Spleen (tissue), 11 donors: ENCODE measurements around the gene RBBP8NL. TPM values are rescaled to one million over a fixed set of nuclear protein-coding genes. Genes with fewer than 3 reads are reported as not detected.

Source experiments
- DNase-seq: peaks from one replicate; pipeline ENCODE4 v3.0.0-alpha.2; 2020
- H3K27ac ChIP-seq, 8 donors: fragments of 200-600 bp; sonication (generic) in 7 of 8; 1 replicate in 4 of 8; 2 replicates in 4 of 8; pipeline versions ENCODE4 v1.5.0 to v1.8.0; 2016 to 2021; ENCODE audit warnings: inconsistent platforms in 4 of 8, mild to moderate bottlenecking in 4 of 8, moderate library complexity in 1 of 8
- H3K27me3 ChIP-seq, 7 donors: fragments of 200-600 bp; sonication (generic) in 6 of 7; replicated peaks in 1 of 7; 1 replicate in 4 of 7; 2 replicates in 3 of 7; pipeline versions ENCODE4 v1.5.0 to v1.8.0; 2016 to 2021; ENCODE audit warnings: inconsistent platforms in 3 of 7, mild to moderate bottlenecking in 1 of 7
- H3K36me3 ChIP-seq, 6 donors: fragments of 200-600 bp; sonication (generic) in 5 of 6; 1 replicate in 4 of 6; 2 replicates in 2 of 6; pipeline versions ENCODE4 v1.5.0 to v1.8.0; 2016 to 2021; ENCODE audit warnings: inconsistent platforms in 2 of 6
- H3K4me1 ChIP-seq, 6 donors: fragments of 200-600 bp; sonication (generic) in 5 of 6; 1 replicate in 3 of 6; 2 replicates in 3 of 6; pipeline versions ENCODE4 v1.5.0 to v1.8.0; 2016 to 2021; ENCODE audit warnings: inconsistent platforms in 3 of 6
- H3K4me3 ChIP-seq, 8 donors: fragments of 200-600 bp; sonication (generic) in 7 of 8; 1 replicate in 4 of 8; 2 replicates in 4 of 8; pipeline versions ENCODE4 v1.5.0 to v1.8.0; 2016 to 2021; ENCODE audit warnings: inconsistent platforms in 4 of 8, mild to moderate bottlenecking in 4 of 8, moderate library complexity in 2 of 8
- H3K9me3 ChIP-seq, 8 donors: fragments of 200-600 bp; sonication (generic) in 7 of 8; 1 replicate in 4 of 8; 2 replicates in 4 of 8; pipeline versions ENCODE4 v1.5.0 to v1.8.0; 2016 to 2021; ENCODE audit warnings: inconsistent platforms in 4 of 8
- CTCF ChIP-seq, 11 experiments: fragments of 200-600 bp in 7 of 11; fragments of 450-650 bp in 4 of 11; sonication (generic) in 4 of 11; IDR thresholded peaks in 8 of 11; conservative IDR thresholded peaks in 3 of 11; 1 replicate in 7 of 11; 2 replicates in 4 of 11; pipeline versions ENCODE4 v1.4.0 to v1.8.0; 2016 to 2021; ENCODE audit warnings: antibody characterized with exemption in 11 of 11, inconsistent platforms in 4 of 11, mild to moderate bottlenecking in 1 of 11
- POLR2A ChIP-seq, 3 donors: fragments of 450-650 bp; IDR thresholded peaks; one replicate each; pipeline ENCODE4 v1.5.1; 2017; ENCODE audit warnings: antibody characterized with exemption in 3 of 3, mild to moderate bottlenecking in 1 of 3
- POLR2AphosphoS5 ChIP-seq, 3 donors: sonication (generic); formaldehyde crosslinking; IDR thresholded peaks; one replicate each; pipeline ENCODE4 v1.5.1; 2017; ENCODE audit warnings: antibody characterized with exemption in 3 of 3
- WGBS, 5 donors: extraction: QIAGEN DNeasy Blood & Tissue Kit in 3 of 5; methylation state at CpG; one replicate each; pipeline versions ENCODE4 v1.1.5 to v1.1.7; 2013 to 2018; 5-methylcytosine and 5-hydroxymethylcytosine counted together
- intact Hi-C: fragments of 100-400 bp; cut with DNase I; formaldehyde crosslinking; loops from one replicate; pipeline ENCODE4 v1.15.0; 2023; ENCODE audit warnings: low total_unique reads
- polyA plus RNA-seq, 3 donors: library from polyadenylated mRNA; stranded (reverse); fragments of 200-250 nt; gene quantifications; one replicate each; pipeline ENCODE4 v1.2.1, GENCODE V29; 2013
- total RNA-seq, 7 donors: library from RNA; depleted of rRNA in 3 of 7; stranded (reverse); fragments of >200 nt in 3 of 7; fragmentation: NEBNext Ultra II Directional in 4 of 7; extraction: Animal tissue kit (Norgen Biotek cat#: 25700) in 4 of 7; gene quantifications; one replicate each; pipeline versions ENCODE4 v1.1.0 to v1.2.1, GENCODE V29; 2016 to 2021
- donor health status: healthy with polysubstance abuse.
- donor health status: DM: no; HTN: no; CAD: no; lungs with moderate emphysema.
- donor health status: DM: no; HTN: no; CAD: no.
- donor health status: Bipolar disorder and iron deficiency.
- donor health status: healthy.
- donor health status: DM: no; HTN: no; CAD: no.
- donor health status: DM: yes; HTN: yes; CAD: no.

The RBBP8NL gene
- total and polyA plus RNA-seq, 10 donors: 0.03 TPM; not detected in 9

- intact Hi-C loops: no loop called here
- no peaks in the 10 kb centered on the region for H3K4me1 ChIP-seq
- no peak for DNase-seq
- peaks cover 0 to 65% (median 20%) of the 10 kb centered on the region in 7 donors for H3K27me3 ChIP-seq
- 88 to 100% (median 91%) methylated on average over 6 to 10 of the region's 10 CpGs for WGBS, 5 donors
- H3K36me3 ChIP-seq: no peaks in the 10 kb centered on the region
- H3K9me3 ChIP-seq: no peaks in the 10 kb centered on the region
- no peak overlapping the region for H3K27ac ChIP-seq
- TF ChIP-seq POLR2AphosphoS5 (IDR thresholded peaks at IDR 0.05) (no peak), POLR2A (IDR thresholded peaks at IDR 0.05) (no peak), CTCF (IDR thresholded peaks at IDR 0.05 in 8 of 11, conservative IDR thresholded peaks at IDR 0.05 in 3 of 11) (no peak)
- H3K4me3 ChIP-seq: no peak overlapping the region
Measured at GRCh38 chr20:62464425-62464770, 37.1 kb upstream of the RBBP8NL start.

DNA sequence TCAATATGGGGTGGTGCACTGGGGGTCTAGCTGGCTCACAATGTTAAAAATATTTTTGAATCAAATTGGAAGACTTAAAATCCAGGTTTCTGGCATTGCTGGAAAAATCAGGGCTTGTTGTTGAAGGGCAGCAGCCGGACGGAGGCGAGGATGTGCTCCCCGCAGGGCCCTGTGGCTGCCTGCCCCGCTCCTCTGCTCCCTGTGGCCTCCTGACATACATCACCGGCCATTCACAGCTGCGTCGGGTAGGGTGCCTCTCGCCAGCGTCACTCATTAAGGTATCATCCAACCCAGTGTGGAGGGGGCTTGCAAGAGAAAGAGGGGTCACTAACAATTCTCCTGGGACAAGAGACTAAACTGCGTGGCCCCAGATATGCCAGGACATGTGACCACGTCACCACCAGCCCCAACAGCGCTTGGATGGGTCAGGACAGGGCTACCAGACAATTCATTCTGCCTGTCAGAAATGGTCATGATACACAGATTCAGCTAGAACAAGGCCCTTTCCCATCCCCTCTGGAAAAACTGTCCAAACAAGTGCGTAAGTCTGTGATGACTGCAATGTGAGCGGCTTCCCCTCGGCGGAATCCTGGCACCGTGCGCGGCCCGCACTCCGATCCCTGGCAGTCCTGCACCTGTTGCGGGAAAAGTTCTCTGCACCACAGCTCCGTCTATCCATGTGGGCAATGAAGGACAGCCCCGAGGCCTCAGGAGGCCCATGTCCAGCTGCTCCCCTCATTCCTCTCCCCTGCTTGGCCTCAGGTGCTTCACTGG, 36.5 kb upstream of the RBBP8NL start:
- WGBS, 5 donors: 82 to 91% (median 88%) methylated on average over 20 to 25 of the region's 25 CpGs
- no peak overlapping the region for H3K4me3 ChIP-seq
- no peaks in the 10 kb centered on the region for H3K36me3 ChIP-seq
- H3K9me3 ChIP-seq: no peaks in the 10 kb centered on the region
- TF ChIP-seq POLR2A (IDR thresholded peaks at IDR 0.05): no peak
- TF ChIP-seq POLR2AphosphoS5 (IDR thresholded peaks at IDR 0.05): no peak
- TF ChIP-seq CTCF (IDR thresholded peaks at IDR 0.05 in 8 of 11, conservative IDR thresholded peaks at IDR 0.05 in 3 of 11): no peak
- no peak overlapping the region for H3K27ac ChIP-seq
- no peaks in the 10 kb centered on the region for H3K4me1 ChIP-seq
- intact Hi-C loops: no loop called here
- peaks cover 0 to 65% (median 20%) of the 10 kb centered on the region in 7 donors for H3K27me3 ChIP-seq
- no peak for DNase-seq

DNA sequence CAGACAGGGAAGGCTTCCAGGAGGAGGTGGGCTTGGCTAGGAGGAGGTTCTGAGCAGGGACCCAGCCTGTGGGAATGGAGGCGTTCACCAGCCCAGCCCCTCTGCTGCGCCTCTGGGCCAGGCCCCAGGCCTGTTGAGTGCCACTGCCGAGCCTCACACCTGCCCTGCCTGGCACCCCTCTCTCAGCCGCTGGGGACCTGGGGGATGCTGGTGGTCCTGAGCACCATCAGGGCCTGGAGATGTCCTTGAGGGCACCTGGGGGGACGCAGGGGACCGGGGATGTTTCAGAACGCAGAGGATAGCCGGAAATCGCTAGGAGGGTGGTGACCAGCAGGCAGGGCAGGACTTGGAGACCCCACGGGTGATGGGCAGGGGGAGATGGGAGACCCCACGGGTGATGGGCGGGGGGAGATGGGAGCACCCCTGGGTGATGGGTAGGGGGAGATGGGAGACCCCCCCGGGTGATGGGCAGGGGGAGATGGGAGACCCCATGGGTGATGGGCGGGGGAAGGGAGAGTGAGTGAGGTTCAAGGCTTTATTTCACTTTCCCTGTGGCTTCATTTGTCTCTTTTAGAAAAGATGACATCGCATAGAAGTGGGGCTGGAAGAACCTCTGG, 35.7 kb upstream of the RBBP8NL start:
- DNase-seq: no peak
- peaks cover 0 to 65% (median 18%) of the 10 kb centered on the region in 7 donors for H3K27me3 ChIP-seq
- H3K9me3 ChIP-seq: no peaks in the 10 kb centered on the region
- H3K27ac ChIP-seq: no peak overlapping the region
- no peak for TF ChIP-seq POLR2AphosphoS5 (IDR thresholded peaks at IDR 0.05)
- no peak for TF ChIP-seq POLR2A (IDR thresholded peaks at IDR 0.05)
- no peak for TF ChIP-seq CTCF (IDR thresholded peaks at IDR 0.05 in 8 of 11, conservative IDR thresholded peaks at IDR 0.05 in 3 of 11)
- H3K4me3 ChIP-seq: no peak overlapping the region
- 59 to 84% (median 74%) methylated on average over 12 to 15 of the region's 15 CpGs for WGBS, 5 donors
- no peaks in the 10 kb centered on the region for H3K4me1 ChIP-seq
- no peaks in the 10 kb centered on the region for H3K36me3 ChIP-seq
- intact Hi-C loops: no loop called here

DNA sequence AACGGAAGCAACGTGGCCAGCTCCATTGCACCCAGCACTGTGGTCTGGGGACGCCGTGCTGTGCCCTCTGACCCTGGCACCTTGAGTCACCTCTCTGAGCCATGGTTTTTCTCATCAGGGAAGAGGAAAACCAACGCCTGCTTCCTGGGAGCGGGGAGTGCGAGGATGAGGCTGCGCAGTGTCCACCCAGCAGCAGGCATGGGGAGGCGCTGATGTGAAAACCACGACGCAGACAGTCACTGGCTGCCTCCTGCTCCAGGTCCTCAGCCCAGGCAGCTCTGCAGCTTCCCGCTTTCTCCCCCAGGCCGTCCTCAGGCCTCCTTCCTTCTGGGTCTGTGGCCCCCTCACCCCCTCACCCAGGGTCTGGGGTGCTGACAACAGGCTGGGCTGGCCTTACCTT, 34.5 kb upstream of the RBBP8NL start:
- Histone ChIP-seq H3K4me3 (no peak overlapping the region), H3K27ac (no peak overlapping the region), H3K9me3 (no peaks in the 10 kb centered on the region), H3K27me3 (peaks cover 0 to 65% (median 10%) of the 10 kb centered on the region in 7 donors), H3K36me3 (no peaks in the 10 kb centered on the region), H3K4me1 (no peaks in the 10 kb centered on the region)
- TF ChIP-seq CTCF (IDR thresholded peaks at IDR 0.05 in 8 of 11, conservative IDR thresholded peaks at IDR 0.05 in 3 of 11): no peak
- TF ChIP-seq POLR2A (IDR thresholded peaks at IDR 0.05): no peak
- TF ChIP-seq POLR2AphosphoS5 (IDR thresholded peaks at IDR 0.05): no peak
- intact Hi-C loops: no loop called here
- 86 to 91% (median 90%) methylated on average over 12 to 13 of the region's 13 CpGs for WGBS, 5 donors
- no peak for DNase-seq
